ENCODE results near the gene SHISA6.

The SHISA6 gene

DNA sequence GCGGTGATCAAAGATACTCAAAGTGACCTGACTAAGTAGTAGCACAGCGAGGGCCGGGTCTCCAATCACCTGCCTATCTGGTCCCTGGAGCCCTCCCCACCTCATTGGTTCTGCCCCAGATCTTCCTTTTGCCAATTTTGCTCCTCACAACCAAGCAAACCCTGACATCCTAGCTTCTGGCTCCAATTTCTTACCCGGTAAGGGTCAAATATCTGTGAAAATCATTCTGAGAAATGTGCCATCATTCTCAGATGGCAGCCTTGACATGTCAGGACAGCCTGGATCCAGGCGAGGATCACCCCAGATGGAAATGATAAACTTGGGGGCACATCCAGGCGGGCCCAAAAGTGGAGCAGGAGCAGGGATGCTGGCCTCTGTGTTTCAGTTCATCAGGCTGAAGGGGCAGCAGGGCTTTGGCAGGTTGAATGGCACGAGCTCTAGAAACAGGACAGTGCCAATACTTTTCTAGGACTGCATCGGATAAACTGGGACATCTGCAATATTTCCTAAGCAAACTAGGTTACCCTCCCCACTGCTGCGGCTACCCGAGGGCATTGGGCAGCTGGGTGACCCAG, 83.9 kb downstream of the SHISA6 start:
- H3K4me3 ChIP-seq (ENCODE audit: low read depth, low read length): no peak overlapping the region
- no peak for DNase-seq (ENCODE audit: low read depth)
- TF ChIP-seq, protein P1, sequence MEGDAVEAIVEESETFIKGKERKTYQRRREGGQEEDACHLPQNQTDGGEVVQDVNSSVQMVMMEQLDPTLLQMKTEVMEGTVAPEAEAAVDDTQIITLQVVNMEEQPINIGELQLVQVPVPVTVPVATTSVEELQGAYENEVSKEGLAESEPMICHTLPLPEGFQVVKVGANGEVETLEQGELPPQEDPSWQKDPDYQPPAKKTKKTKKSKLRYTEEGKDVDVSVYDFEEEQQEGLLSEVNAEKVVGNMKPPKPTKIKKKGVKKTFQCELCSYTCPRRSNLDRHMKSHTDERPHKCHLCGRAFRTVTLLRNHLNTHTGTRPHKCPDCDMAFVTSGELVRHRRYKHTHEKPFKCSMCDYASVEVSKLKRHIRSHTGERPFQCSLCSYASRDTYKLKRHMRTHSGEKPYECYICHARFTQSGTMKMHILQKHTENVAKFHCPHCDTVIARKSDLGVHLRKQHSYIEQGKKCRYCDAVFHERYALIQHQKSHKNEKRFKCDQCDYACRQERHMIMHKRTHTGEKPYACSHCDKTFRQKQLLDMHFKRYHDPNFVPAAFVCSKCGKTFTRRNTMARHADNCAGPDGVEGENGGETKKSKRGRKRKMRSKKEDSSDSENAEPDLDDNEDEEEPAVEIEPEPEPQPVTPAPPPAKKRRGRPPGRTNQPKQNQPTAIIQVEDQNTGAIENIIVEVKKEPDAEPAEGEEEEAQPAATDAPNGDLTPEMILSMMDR (IDR thresholded peaks at IDR 0.05; ENCODE audit: control insufficient read depth, extremely low read depth, insufficient read depth): no peak

DNA sequence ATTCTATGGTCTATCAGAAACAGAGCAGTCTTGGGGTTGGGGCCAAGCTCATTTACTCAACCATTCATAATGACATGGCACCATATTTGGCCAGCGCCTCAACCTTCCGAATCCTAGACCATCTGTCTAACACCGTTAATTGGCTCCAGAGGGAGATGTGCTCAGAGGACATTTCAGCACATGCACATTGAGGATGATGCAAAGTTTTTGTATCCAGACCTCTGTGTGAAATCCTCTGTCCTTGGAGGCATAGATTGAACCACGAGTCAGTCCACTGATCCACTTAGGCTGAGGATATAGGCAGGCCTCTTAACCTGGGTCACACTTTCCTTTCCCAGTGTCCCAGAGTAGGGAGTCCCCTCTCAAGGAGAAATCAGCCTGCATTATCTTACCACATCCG, 85.5 kb downstream of the SHISA6 start:
- H3K4me3 ChIP-seq (ENCODE audit: low read depth, low read length): no peak overlapping the region
- TF ChIP-seq, protein P1 (IDR thresholded peaks at IDR 0.05; ENCODE audit: control insufficient read depth, extremely low read depth, insufficient read depth): no peak
- no peak for DNase-seq (ENCODE audit: low read depth)

DNA sequence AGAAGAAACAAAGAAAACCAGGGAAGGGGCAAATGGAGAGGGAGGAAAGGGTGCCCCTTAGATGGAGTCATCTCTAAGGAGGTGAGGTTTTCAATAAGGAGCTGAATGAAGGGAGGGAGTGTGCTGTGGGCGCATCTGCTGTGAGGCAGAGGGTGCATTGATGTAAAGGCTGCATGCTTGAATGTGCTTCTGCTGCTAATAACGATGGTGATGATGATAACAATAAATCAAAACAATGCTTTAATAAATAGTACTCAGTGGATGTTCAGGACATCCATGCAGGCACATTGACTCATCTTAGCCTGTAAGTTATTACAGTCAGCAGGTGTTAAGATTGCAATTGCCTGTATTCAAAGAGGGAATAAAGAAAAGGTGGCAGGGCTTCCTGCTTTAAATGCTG, 87.8 kb downstream of the SHISA6 start:
- H3K4me3 ChIP-seq (ENCODE audit: low read depth, low read length): no peak overlapping the region
- TF ChIP-seq, protein P1 (IDR thresholded peaks at IDR 0.05; ENCODE audit: control insufficient read depth, extremely low read depth, insufficient read depth): no peak
- DNase-seq (ENCODE audit: low read depth): no peak

DNA sequence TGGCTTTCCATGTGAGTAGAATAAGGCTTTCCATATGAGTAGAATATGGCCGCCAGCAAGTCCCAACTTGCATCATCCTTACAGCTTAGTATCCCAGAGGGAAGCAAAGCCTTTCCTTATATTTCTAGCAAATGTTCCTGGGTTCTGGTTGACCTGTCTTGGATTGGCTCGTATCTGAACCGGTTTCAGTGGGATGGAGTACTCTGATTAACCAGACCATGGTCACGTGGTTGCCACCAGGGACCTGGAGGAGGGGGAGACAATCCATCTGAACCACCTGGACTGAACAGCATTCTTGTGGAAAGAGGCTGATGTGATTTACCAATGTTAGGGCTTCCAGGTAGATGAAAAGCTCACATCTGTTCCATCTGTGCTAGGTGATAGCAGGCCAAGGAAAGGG, 89.0 kb downstream of the SHISA6 start:
- DNase-seq (ENCODE audit: low read depth): no peak
- TF ChIP-seq, protein P1 (IDR thresholded peaks at IDR 0.05; ENCODE audit: control insufficient read depth, extremely low read depth, insufficient read depth): no peak
- no peak overlapping the region for H3K4me3 ChIP-seq (ENCODE audit: low read depth, low read length)

DNA sequence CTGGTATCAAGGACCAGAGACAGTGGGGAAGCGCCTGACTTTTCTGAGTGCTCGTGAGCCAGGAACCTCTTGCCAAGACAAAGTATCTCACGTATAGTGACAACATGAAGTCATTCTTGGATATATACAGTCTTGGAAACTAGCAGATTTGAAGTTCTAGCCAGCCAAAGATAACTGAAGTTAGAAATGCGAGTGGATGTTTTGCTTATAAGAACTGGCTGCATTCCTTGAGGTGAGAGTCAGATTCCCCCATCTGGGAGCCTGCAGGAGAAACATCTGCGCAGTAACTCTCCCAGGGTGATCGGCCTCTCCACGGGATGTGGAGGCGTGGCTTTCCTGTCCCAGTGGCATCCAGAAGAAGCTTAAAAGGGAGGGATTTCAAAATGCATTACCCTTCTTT, 89.8 kb downstream of the SHISA6 start:
- DNase-seq (ENCODE audit: low read depth): no peak
- TF ChIP-seq, protein P1 (IDR thresholded peaks at IDR 0.05; ENCODE audit: control insufficient read depth, extremely low read depth, insufficient read depth): no peak

DNA sequence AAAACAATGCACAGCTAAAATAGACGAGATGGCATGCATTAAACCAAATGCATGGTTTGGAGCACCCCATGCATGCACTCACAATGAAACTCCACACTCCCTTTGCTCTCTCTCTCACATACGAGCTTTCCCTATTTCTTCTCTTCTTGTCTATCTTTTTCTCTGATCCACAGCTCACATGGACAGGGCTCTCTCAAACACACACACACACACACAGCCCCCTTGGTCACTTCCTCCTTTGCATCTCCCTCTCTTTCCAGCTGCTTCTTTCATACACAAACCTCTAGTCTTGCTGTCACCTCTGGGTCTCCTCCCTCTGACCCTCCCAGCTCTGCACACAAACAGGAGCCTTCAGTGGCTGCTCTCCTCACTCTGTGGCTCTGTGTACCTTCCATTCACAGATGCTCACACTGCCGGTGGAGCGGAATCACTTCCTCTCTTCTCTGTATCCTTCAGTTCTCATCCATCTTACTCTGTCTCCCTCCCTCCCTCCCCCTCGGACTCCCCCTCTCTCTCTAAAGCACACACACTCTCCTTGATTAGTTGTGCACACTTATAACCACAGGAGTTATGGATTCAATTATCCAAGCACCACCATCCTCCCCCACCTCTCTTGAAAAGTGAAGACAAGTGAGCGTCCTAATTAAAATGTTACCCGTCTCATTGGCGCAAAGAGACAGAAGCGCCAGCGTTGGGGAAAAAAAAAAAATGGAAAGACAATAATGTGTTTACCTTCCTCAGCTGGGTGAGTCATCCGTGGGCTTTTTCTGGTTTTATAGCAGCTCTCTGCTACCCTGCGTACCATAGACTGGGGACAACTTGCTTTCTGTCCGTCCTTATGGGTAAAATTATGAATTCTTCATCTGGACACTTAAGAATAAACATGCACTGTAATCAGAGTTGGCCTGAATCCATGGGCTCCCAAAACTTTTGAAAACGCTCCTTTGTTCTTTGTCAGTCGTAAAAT, 90.8 kb downstream of the SHISA6 start:
- TF ChIP-seq, protein P1 (IDR thresholded peaks at IDR 0.05; ENCODE audit: control insufficient read depth, extremely low read depth, insufficient read depth): no peak
- no peak overlapping the region for H3K4me3 ChIP-seq (ENCODE audit: low read depth, low read length)
- no peak for DNase-seq (ENCODE audit: low read depth)

More for the DNA sequence above, 89.8 kb downstream of the SHISA6 start:
- H3K4me3 ChIP-seq (ENCODE audit: low read depth, low read length): no peak overlapping the region
